Adrenal gland (tissue), 12 donors: ENCODE results near the gene RIPOR1. TPM values are rescaled to one million over a fixed set of nuclear protein-coding genes. Genes with fewer than 3 reads are reported as not detected.

Experiments used
- DNase-seq, 7 donors: peaks; one replicate each; pipeline ENCODE4 v3.0.0-alpha.2; 2019 to 2020
- H3K27ac ChIP-seq, 5 donors: fragments of 200-600 bp; sonication (generic) in 4 of 5; 1 replicate in 3 of 5; 2 replicates in 2 of 5; pipeline versions ENCODE4 v1.5.1 to v1.8.0; 2016 to 2020; ENCODE audit warnings: mild to moderate bottlenecking in 1 of 5
- H3K27me3 ChIP-seq: fragments of 200-600 bp; 2 replicates; pipeline ENCODE4 v1.8.0; 2021
- H3K36me3 ChIP-seq, 2 donors: fragments of 200-600 bp; replicated peaks in 1 of 2; 1 replicate in 1 of 2; 2 replicates in 1 of 2; pipeline versions ENCODE4 v1.5.1 to v1.8.0; 2018 to 2022
- H3K4me1 ChIP-seq, 2 donors: fragments of 200-600 bp; replicated peaks in 1 of 2; 1 replicate in 1 of 2; 2 replicates in 1 of 2; pipeline versions ENCODE4 v1.5.1 to v1.8.0; 2018 to 2021
- H3K4me3 ChIP-seq, 4 donors: fragments of 200-600 bp; sonication (generic) in 3 of 4; one replicate each; pipeline ENCODE4 v1.5.1; 2016 to 2018
- H3K9me3 ChIP-seq, 3 donors: fragments of 200-600 bp; sonication (generic) in 1 of 3; replicated peaks in 1 of 3; 1 replicate in 2 of 3; 2 replicates in 1 of 3; pipeline versions ENCODE4 v1.5.1 to v1.8.0; 2016 to 2021
- POLR2A ChIP-seq, 2 donors: fragments of 450-650 bp; IDR thresholded peaks; one replicate each; pipeline ENCODE4 v1.6.1; 2017; ENCODE audit warnings: antibody characterized with exemption in 2 of 2, mild to moderate bottlenecking in 2 of 2, moderate library complexity in 1 of 2
- WGBS, 4 donors: extraction: QIAGEN DNeasy Blood & Tissue Kit in 2 of 4; methylation state at CpG; one replicate each; pipeline versions ENCODE4 v1.1.5 to v1.1.7; 2013 to 2017; 5-methylcytosine and 5-hydroxymethylcytosine counted together
- intact Hi-C, 2 donors: fragments of 100-400 bp; cut with DNase I; formaldehyde crosslinking; loops; one replicate each; pipeline versions ENCODE4 v1.14.1 to v1.15.0; 2022 to 2023
- polyA plus RNA-seq, 3 donors: library from polyadenylated mRNA; stranded (reverse); fragments of 200-250 nt in 2 of 3; fragments of 350-450 nt in 1 of 3; fragmentation: Illumina TruSeq in 1 of 3; extraction: RNeasy Lipid Tissue Mini Kit (QIAGEN cat#74804) in 1 of 3; gene quantifications; one replicate each; pipeline ENCODE4 v1.2.3, GENCODE V29; 2013 to 2014
- total RNA-seq, 9 donors: library from RNA; depleted of rRNA in 4 of 9; stranded (reverse); fragments of >200 nt in 4 of 9; fragments of 120-200 nt in 1 of 9; fragmentation: NEBNext Ultra II Directional in 1 of 9; extraction: Animal tissue kit (Norgen Biotek cat#: 25700) in 1 of 9; gene quantifications; one replicate each; pipeline versions ENCODE4 v1.1.0 to v1.2.4, GENCODE V29; 2013 to 2023
- TF ChIP-seq, protein P1 (sequence below), 6 experiments: fragments of 450-650 bp in 4 of 6; fragments of 200-600 bp in 2 of 6; sonication (generic) in 1 of 6; IDR thresholded peaks; 1 replicate in 5 of 6; 2 replicates in 1 of 6; pipeline versions ENCODE4 v1.5.1 to v1.8.0; 2016 to 2021; ENCODE audit warnings: antibody characterized with exemption in 6 of 6, mild to moderate bottlenecking in 2 of 6, moderate library complexity in 1 of 6
- donor health status: healthy with polysubstance abuse.
- donor health status: Bipolar disorder and iron deficiency.
- donor health status: DM: yes; HTN: yes; CAD: no.
- donor health status: DM: no; HTN: no; CAD: no.
- donor health status: DM: no; HTN: no; CAD: no.
- donor health status: DM: yes; HTN: yes; CAD: no.

The RIPOR1 gene
- total and polyA plus RNA-seq, 12 donors: 8.1 to 168 (median 57.7) TPM

DNA sequence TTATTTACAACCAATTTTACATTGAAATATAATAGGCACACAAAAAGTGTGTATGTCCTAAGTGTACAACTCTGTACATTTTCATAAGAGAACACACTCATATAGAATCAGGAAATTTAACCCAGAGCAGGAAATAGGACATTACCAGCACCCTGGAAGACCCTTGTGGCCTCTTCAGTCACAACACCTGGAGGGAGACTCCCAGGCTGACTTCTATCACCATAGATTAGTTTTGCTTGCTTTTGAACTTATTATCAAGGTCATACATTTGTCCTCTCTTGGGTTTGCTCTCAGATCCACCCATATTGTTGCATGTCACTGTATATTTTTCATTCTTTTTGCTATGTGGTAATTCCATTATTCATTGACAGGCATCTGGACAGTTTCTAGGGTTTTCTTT, 5.8 kb downstream of the RIPOR1 start:
- intact Hi-C loops: no loop called here
- Histone ChIP-seq H3K9me3 (no peaks in the 10 kb centered on the region), H3K4me1 (peaks cover 28 to 64% of the 10 kb centered on the region in 2 donors), H3K27me3 (no peaks in the 10 kb centered on the region), H3K36me3 (peaks cover 0 to under 1% of the 10 kb centered on the region in 2 donors), H3K4me3 (no peak overlapping the region), H3K27ac (no peak overlapping the region)
- TF ChIP-seq, protein P1, sequence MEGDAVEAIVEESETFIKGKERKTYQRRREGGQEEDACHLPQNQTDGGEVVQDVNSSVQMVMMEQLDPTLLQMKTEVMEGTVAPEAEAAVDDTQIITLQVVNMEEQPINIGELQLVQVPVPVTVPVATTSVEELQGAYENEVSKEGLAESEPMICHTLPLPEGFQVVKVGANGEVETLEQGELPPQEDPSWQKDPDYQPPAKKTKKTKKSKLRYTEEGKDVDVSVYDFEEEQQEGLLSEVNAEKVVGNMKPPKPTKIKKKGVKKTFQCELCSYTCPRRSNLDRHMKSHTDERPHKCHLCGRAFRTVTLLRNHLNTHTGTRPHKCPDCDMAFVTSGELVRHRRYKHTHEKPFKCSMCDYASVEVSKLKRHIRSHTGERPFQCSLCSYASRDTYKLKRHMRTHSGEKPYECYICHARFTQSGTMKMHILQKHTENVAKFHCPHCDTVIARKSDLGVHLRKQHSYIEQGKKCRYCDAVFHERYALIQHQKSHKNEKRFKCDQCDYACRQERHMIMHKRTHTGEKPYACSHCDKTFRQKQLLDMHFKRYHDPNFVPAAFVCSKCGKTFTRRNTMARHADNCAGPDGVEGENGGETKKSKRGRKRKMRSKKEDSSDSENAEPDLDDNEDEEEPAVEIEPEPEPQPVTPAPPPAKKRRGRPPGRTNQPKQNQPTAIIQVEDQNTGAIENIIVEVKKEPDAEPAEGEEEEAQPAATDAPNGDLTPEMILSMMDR (IDR thresholded peaks at IDR 0.05): no peak
- TF ChIP-seq POLR2A (IDR thresholded peaks at IDR 0.05): no peak
- DNase-seq: no peak

DNA sequence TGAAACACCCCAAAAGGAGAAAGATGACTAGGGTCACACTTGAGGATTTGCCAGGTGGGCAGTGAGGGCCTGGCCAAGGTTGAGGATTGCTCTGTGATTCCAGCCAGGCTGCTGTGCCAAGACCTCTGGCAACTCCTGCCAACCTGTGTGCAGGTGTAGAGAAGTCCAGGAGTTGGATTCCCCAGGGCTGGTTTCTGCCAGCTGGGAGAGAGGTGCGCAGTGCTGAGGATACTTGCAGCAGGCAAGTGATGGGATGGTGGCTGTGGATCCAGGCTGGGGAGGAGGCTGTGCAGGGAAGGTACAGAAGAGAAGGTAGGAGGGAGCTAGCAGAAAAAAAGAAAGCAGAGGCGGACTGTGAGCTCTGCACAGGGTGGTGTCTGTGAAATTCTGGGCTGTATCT, 6.6 kb downstream of the RIPOR1 start:
- Histone ChIP-seq H3K4me3 (no peak overlapping the region), H3K4me1 (peaks cover 23 to 61% of the 10 kb centered on the region in 2 donors), H3K27ac (no peak overlapping the region), H3K36me3 (peaks cover 0 to 8% of the 10 kb centered on the region in 2 donors), H3K9me3 (no peaks in the 10 kb centered on the region), H3K27me3 (no peaks in the 10 kb centered on the region)
- no peak for DNase-seq
- WGBS, 4 donors: 91 to 98% (median 97%) methylated on average over 2 of the region's 2 CpGs
- intact Hi-C loops: no loop called here
- TF ChIP-seq, protein P1 (IDR thresholded peaks at IDR 0.05): no peak
- no peak for TF ChIP-seq POLR2A (IDR thresholded peaks at IDR 0.05)

- Histone ChIP-seq H3K4me1 (peaks cover 19 to 48% of the 10 kb centered on the region in 2 donors), H3K27ac (peak overlapping the region in 4 of 5 donors; percentile 59 to 85 (median 70)), H3K4me3 (peak overlapping the region in 2 of 4 donors; percentile 64 to 69), H3K27me3 (no peaks in the 10 kb centered on the region), H3K9me3 (no peaks in the 10 kb centered on the region), H3K36me3 (peaks cover 0 to 28% of the 10 kb centered on the region in 2 donors)
- TF ChIP-seq POLR2A (IDR thresholded peaks at IDR 0.05): peak in 1 of 2 donors; percentile 50
- TF ChIP-seq, protein P1 (IDR thresholded peaks at IDR 0.05): no peak
- 1 to 3% (median 1%) methylated on average over 10 to 32 of the region's 32 CpGs for WGBS, 4 donors
- intact Hi-C loops: no loop called here
- DNase-seq: peak; percentile 56 to 74 (median 72)
These were observed 8.6 kb downstream of the RIPOR1 start for GRCh38 chr16:67537270-67537635.

DNA sequence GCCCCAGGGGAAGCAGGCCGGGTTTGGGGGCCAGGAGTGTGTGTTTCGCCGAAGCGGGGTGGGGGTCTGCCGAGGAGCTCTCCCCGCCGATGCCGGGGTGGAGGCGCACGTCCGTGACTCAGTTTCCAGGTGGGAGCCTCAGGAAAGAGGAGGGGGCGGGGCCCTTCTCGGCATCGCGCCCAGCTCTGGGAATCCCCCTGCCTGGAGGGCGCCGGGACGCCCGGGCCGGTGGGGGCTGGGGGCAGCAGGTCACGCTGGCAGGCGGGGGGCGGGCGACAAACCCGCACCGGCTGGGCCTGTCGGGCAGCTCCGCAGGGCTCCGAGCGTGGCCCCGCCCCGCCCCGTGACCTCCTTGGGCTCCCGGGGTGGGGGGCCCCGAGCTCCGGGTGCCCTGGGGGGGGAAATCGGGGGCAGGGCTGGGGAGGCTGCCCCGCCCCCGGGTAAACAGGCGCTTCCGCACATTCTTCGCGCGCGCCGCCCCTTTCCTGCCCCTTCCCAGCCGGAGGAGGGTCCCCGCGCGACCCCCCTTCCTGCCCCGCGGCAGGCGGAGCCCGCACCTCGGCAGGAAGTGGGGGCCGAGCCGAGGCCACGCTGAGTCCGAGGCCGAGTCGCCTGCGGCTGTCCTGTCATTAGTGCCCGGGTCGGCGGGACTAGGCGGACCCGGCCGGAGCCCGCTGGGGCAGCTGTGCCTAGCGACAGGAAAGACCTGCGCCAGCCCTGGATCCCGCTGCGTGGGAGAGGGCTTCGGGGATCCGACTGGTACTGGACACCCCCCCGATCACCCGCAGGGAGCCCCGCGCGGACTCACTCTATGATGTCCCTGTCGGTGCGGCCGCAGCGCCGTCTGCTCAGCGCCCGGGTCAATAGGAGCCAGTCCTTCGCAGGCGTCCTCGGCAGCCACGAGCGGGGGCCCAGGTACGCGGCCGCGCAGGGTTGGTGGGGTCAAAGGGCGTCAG, 9.3 kb downstream of the RIPOR1 start:
- intact Hi-C loops: no loop called here
- WGBS, 4 donors: 1 to 5% (median 2%) methylated on average over 17 to 96 of the region's 97 CpGs
- peak overlapping the region in 3 of 4 donors; percentile 29 to 69 (median 64) for H3K4me3 ChIP-seq
- DNase-seq: peak; percentile 58 to 77 (median 68)
- peaks cover 17 to 42% of the 10 kb centered on the region in 2 donors for H3K4me1 ChIP-seq
- H3K27me3 ChIP-seq: no peaks in the 10 kb centered on the region
- peaks cover 0 to 35% of the 10 kb centered on the region in 2 donors for H3K36me3 ChIP-seq
- peak in 1 of 2 donors; percentile 25 for TF ChIP-seq POLR2A (IDR thresholded peaks at IDR 0.05)
- TF ChIP-seq, protein P1 (IDR thresholded peaks at IDR 0.05): no peak
- no peaks in the 10 kb centered on the region for H3K9me3 ChIP-seq
- peak overlapping the region in 4 of 5 donors; percentile 59 to 85 (median 70) for H3K27ac ChIP-seq
